PFSK-1 (cell line): ENCODE results near the gene CBR3.

ENCODE experiments used
- POLR2AphosphoS5 ChIP-seq: IDR thresholded peaks from 2 replicates; pipeline ENCODE4 v1.6.1; 2012; ENCODE audit warnings: low read depth, mild to moderate bottlenecking, control low read depth, low read length, moderate library complexity
- SIN3A ChIP-seq: IDR thresholded peaks from 2 replicates; pipeline ENCODE4 v1.6.1; 2012; ENCODE audit warnings: mild to moderate bottlenecking, low read length, moderate library complexity, borderline replicate concordance; ENCODE audit not compliant: insufficient read depth
- TAF1 ChIP-seq: IDR thresholded peaks from 2 replicates; pipeline ENCODE4 v1.6.1; 2012; ENCODE audit warnings: low read length, control low read depth, borderline replicate concordance; ENCODE audit not compliant: insufficient read depth
- TF ChIP-seq, protein P1 (sequence below), 2 experiments: IDR thresholded peaks; 2 replicates each; pipeline versions ENCODE4 v1.6.1 to v1.8.0; 2011 to 2012; ENCODE audit warnings: low read depth in 2 of 2, low read length in 2 of 2, control low read depth in 1 of 2, inconsistent platforms in 1 of 2, mild to moderate bottlenecking in 1 of 2, moderate library complexity in 1 of 2; ENCODE audit not compliant: insufficient read depth in 1 of 2

DNA sequence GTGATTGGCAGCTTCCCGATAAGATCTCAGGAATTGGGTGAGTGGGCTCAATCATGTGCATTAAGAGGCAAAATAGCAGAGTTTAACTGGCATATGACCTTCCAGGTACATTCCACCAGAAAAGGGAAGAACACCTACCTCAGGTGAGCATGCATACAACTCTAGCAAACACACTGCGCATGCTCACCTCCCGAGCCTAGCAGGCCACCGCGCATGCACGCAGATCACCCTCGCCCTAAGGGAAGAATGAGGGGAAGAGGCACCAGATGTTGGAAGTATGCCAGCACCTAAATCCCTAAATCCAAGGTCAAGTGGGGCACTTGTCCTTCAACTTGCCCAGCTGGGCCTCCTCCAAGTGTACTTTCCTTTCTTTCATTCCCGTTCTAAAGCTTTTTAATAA, 23.6 kb upstream of the CBR3 start:
- TF ChIP-seq, protein P1, sequence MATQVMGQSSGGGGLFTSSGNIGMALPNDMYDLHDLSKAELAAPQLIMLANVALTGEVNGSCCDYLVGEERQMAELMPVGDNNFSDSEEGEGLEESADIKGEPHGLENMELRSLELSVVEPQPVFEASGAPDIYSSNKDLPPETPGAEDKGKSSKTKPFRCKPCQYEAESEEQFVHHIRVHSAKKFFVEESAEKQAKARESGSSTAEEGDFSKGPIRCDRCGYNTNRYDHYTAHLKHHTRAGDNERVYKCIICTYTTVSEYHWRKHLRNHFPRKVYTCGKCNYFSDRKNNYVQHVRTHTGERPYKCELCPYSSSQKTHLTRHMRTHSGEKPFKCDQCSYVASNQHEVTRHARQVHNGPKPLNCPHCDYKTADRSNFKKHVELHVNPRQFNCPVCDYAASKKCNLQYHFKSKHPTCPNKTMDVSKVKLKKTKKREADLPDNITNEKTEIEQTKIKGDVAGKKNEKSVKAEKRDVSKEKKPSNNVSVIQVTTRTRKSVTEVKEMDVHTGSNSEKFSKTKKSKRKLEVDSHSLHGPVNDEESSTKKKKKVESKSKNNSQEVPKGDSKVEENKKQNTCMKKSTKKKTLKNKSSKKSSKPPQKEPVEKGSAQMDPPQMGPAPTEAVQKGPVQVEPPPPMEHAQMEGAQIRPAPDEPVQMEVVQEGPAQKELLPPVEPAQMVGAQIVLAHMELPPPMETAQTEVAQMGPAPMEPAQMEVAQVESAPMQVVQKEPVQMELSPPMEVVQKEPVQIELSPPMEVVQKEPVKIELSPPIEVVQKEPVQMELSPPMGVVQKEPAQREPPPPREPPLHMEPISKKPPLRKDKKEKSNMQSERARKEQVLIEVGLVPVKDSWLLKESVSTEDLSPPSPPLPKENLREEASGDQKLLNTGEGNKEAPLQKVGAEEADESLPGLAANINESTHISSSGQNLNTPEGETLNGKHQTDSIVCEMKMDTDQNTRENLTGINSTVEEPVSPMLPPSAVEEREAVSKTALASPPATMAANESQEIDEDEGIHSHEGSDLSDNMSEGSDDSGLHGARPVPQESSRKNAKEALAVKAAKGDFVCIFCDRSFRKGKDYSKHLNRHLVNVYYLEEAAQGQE (IDR thresholded peaks at IDR 0.05; ENCODE audit: insufficient read depth in 1 of 2, low read depth in 2 of 2, low read length in 2 of 2), result no peak
- TF ChIP-seq POLR2AphosphoS5 (no peak), SIN3A (no peak), TAF1 (no peak)
